HuH-7 (cell line): ENCODE data around the gene OR2AJ1.

ENCODE experiments used
- DNase-seq: peaks from one replicate; pipeline ENCODE4 v3.0.0; 2011; ENCODE audit warnings: low spot score

Gene OR2AJ1

GRCh38 chr1:247962911-247963588 lies 38.4 kb downstream of the OR2AJ1 start:
- DNase-seq: no peak

GRCh38 chr1:247964933-247965332 lies 40.2 kb downstream of the OR2AJ1 start, which contains the start of gene OR2AK2:
TSS of gene OR2AK2 (plus strand) at chr1:247965233. CDS start at chr1:247965377, 144 bp downstream.
- no peak for DNase-seq

GRCh38 chr1:247966532-247967204 lies 42.0 kb downstream of the OR2AJ1 start:
- DNase-seq: no peak
